ENCODE results near the gene SLC25A22. TPM values are rescaled to one million over a fixed set of nuclear protein-coding genes. Genes with fewer than 3 reads are reported as not detected.

SLC25A22 gene
- total and polyA plus RNA-seq, 8 donors = 5.5 to 11.9 (median 9.8) TPM; not detected in 1

- intact Hi-C loops (cut with DNase I; ENCODE audit: low total_unique reads) = no loop called here
- Histone ChIP-seq H3K27ac (peak overlapping the region; percentile 89 to 96 (median 94)), H3K27me3 (peaks cover 0 to 75% (median 36%) of the 10 kb centered on the region in 3 donors), H3K4me3 (peak overlapping the region in 3 of 4 donors; percentile 46 to 56 (median 54)), H3K4me1 (peaks cover 86 to 100% (median 97%) of the 10 kb centered on the region in 4 donors), H3K36me3 (peaks cover 32 to 44% (median 43%) of the 10 kb centered on the region in 4 donors), H3K9me3 (no peaks in the 10 kb centered on the region)
- no peak for DNase-seq
- 28 to 57% (median 40%) methylated on average over 7 to 9 of the region's 9 CpGs for WGBS, 5 donors
- TF ChIP-seq CTCF (IDR thresholded peaks at IDR 0.05) = no peak
- no peak for TF ChIP-seq POLR2AphosphoS5 (IDR thresholded peaks at IDR 0.05)
Observed at GRCh38 chr11:826227-826621, 28.1 kb upstream of the SLC25A22 start.

- Histone ChIP-seq H3K9me3 (no peaks in the 10 kb centered on the region), H3K36me3 (peaks cover 32 to 44% (median 43%) of the 10 kb centered on the region in 4 donors), H3K4me1 (peaks cover 86 to 100% (median 97%) of the 10 kb centered on the region in 4 donors), H3K4me3 (peak overlapping the region in 1 of 4 donors; percentile 54), H3K27ac (peak overlapping the region; percentile 89 to 96 (median 94)), H3K27me3 (peaks cover 0 to 68% (median 29%) of the 10 kb centered on the region in 3 donors)
- WGBS, 5 donors = 32 to 63% (median 38%) methylated on average over 6 to 12 of the region's 12 CpGs
- TF ChIP-seq POLR2A (IDR thresholded peaks at IDR 0.05) = no peak
- TF ChIP-seq POLR2AphosphoS5 (IDR thresholded peaks at IDR 0.05) = peak in 1 of 3 donors; percentile 31
- DNase-seq = peak; percentile 85 to 87
- intact Hi-C loops (cut with DNase I; ENCODE audit: low total_unique reads) = no loop called here
Observed at GRCh38 chr11:825366-826226, 27.5 kb upstream of the SLC25A22 start.

- 32 to 66% (median 53%) methylated on average over 10 to 11 of the region's 11 CpGs for WGBS, 5 donors
- peaks cover 0 to 62% (median 23%) of the 10 kb centered on the region in 3 donors for H3K27me3 ChIP-seq
- peaks cover 32 to 44% (median 43%) of the 10 kb centered on the region in 4 donors for H3K36me3 ChIP-seq
- DNase-seq = peak in 1 of 2 donors; percentile 74
- intact Hi-C loops (cut with DNase I; ENCODE audit: low total_unique reads) = no loop called here
- peaks cover 84 to 99% (median 95%) of the 10 kb centered on the region in 4 donors for H3K4me1 ChIP-seq
- TF ChIP-seq EP300 (IDR thresholded peaks at IDR 0.05) = no peak
- TF ChIP-seq CTCF (IDR thresholded peaks at IDR 0.05) = no peak
- no peak for TF ChIP-seq POLR2A (IDR thresholded peaks at IDR 0.05)
- TF ChIP-seq POLR2AphosphoS5 (IDR thresholded peaks at IDR 0.05) = no peak
- no peaks in the 10 kb centered on the region for H3K9me3 ChIP-seq
- peak overlapping the region; percentile 89 to 96 (median 94) for H3K27ac ChIP-seq
- H3K4me3 ChIP-seq = peak overlapping the region in 1 of 4 donors; percentile 21
Observed at GRCh38 chr11:824942-825341, 26.9 kb upstream of the SLC25A22 start.

- no peaks in the 10 kb centered on the region for H3K9me3 ChIP-seq
- peaks cover 0 to 56% (median 17%) of the 10 kb centered on the region in 3 donors for H3K27me3 ChIP-seq
- TF ChIP-seq POLR2A (IDR thresholded peaks at IDR 0.05) = no peak
- TF ChIP-seq EP300 (IDR thresholded peaks at IDR 0.05) = no peak
- no peak for TF ChIP-seq POLR2AphosphoS5 (IDR thresholded peaks at IDR 0.05)
- TF ChIP-seq CTCF (IDR thresholded peaks at IDR 0.05) = no peak
- peaks cover 78 to 93% (median 90%) of the 10 kb centered on the region in 4 donors for H3K4me1 ChIP-seq
- peak overlapping the region in 1 of 4 donors; percentile 21 for H3K4me3 ChIP-seq
- 33 to 86% (median 51%) methylated on average over 4 to 59 of the region's 59 CpGs for WGBS, 5 donors
- intact Hi-C loops (cut with DNase I; ENCODE audit: low total_unique reads) = no loop called here
- DNase-seq = peak; percentile 78 to 81
- H3K36me3 ChIP-seq = peaks cover 32 to 44% (median 43%) of the 10 kb centered on the region in 4 donors
- peak overlapping the region; percentile 89 to 96 (median 94) for H3K27ac ChIP-seq
Observed at GRCh38 chr11:824292-824880, 26.3 kb upstream of the SLC25A22 start.
